Loucy (cell line): ENCODE data around the gene ALDH3A2.

Experiments used
- H2AFZ ChIP-seq: fragments of 200-600 bp; sonication (generic); 2 replicates; pipeline ENCODE4 v1.6.0; 2016; ENCODE audit warnings: antibody characterized with exemption, mild to moderate bottlenecking, low read length, moderate library complexity
- H3F3A ChIP-seq: fragments of 200-600 bp; 2 replicates; pipeline ENCODE4 v1.6.0; 2016; ENCODE audit warnings: antibody characterized with exemption, low read depth, mild to moderate bottlenecking
- H3K27me3 ChIP-seq: fragments of 200-600 bp; sonication (generic); 2 replicates; pipeline ENCODE4 v1.6.1; 2014; ENCODE audit warnings: low read length, mild to moderate bottlenecking; ENCODE audit not compliant: insufficient read depth, poor library complexity, severe bottlenecking
- H3K36me3 ChIP-seq: fragments of 200-600 bp; sonication (generic); 2 replicates; pipeline ENCODE4 v1.6.1; 2016; ENCODE audit warnings: low read length; ENCODE audit not compliant: insufficient read depth
- H3K4me1 ChIP-seq: fragments of 200-600 bp; sonication (generic); 2 replicates; pipeline ENCODE4 v1.5.1; 2014; ENCODE audit warnings: low read length, mild to moderate bottlenecking; ENCODE audit not compliant: insufficient read depth, poor library complexity, severe bottlenecking
- H3K4me2 ChIP-seq: fragments of 200-600 bp; sonication (generic); 2 replicates; pipeline ENCODE4 v1.6.0; 2014; ENCODE audit warnings: antibody characterized with exemption, low read length, low read depth, mild to moderate bottlenecking; ENCODE audit not compliant: poor library complexity, severe bottlenecking
- H3K4me3 ChIP-seq: fragments of 200-600 bp; sonication (generic); 2 replicates; pipeline ENCODE4 v1.5.1; 2014; ENCODE audit warnings: low read length, mild to moderate bottlenecking, mixed read lengths; ENCODE audit not compliant: poor library complexity, severe bottlenecking
- H3K79me2 ChIP-seq: fragments of 200-600 bp; sonication (generic); 2 replicates; pipeline ENCODE4 v1.6.1; 2014; ENCODE audit warnings: low read length; ENCODE audit not compliant: insufficient read depth
- H3K9ac ChIP-seq: fragments of 200-600 bp; sonication (generic); 2 replicates; pipeline ENCODE4 v1.6.0; 2014; ENCODE audit warnings: mild to moderate bottlenecking, low read depth, low read length, moderate library complexity; ENCODE audit not compliant: poor library complexity, severe bottlenecking
- H3K9me2 ChIP-seq: fragments of 200-600 bp; sonication (generic); replicated peaks from 2 replicates; pipeline ENCODE4 v1.6.1; 2016; ENCODE audit warnings: low read depth, low read length, mixed read lengths
- H3K9me3 ChIP-seq: fragments of 200-600 bp; sonication (generic); 2 replicates; pipeline ENCODE4 v1.6.1; 2014; ENCODE audit warnings: mild to moderate bottlenecking, antibody characterized with exemption, low read length, low read depth; ENCODE audit not compliant: insufficient read depth
- H4K20me1 ChIP-seq: fragments of 200-600 bp; sonication (generic); 2 replicates; pipeline ENCODE4 v1.6.0; 2014; ENCODE audit warnings: antibody characterized with exemption, low read length, mild to moderate bottlenecking; ENCODE audit not compliant: insufficient read depth, poor library complexity, severe bottlenecking
- EZH2phosphoT487 ChIP-seq: fragments of 200-600 bp; IDR thresholded peaks from 2 replicates; pipeline ENCODE4 v1.6.1; 2018; ENCODE audit warnings: antibody characterized with exemption, mild to moderate bottlenecking, moderate library complexity, borderline replicate concordance
- TF ChIP-seq, protein P1 (sequence below): fragments of 200-600 bp; sonication (generic); conservative IDR thresholded peaks from 2 replicates; pipeline ENCODE4 v1.5.1; 2014; ENCODE audit warnings: mild to moderate bottlenecking, antibody characterized with exemption, low read length

ALDH3A2 gene

GRCh38 chr17:19686400-19687090, 38.0 kb downstream of the ALDH3A2 start:
- Histone ChIP-seq H3K9ac (no peak overlapping the region), H3K4me1 (no peaks in the 10 kb centered on the region), H3K36me3 (no peaks in the 10 kb centered on the region), H3F3A (no peaks in the 10 kb centered on the region), H4K20me1 (no peaks in the 10 kb centered on the region), H3K27me3 (no peaks in the 10 kb centered on the region), H3K4me2 (no peak overlapping the region), H3K9me2 (no peaks in the 10 kb centered on the region), H3K9me3 (no peaks in the 10 kb centered on the region), H3K4me3 (no peak overlapping the region), H2AFZ (no peak overlapping the region), H3K79me2 (no peaks in the 10 kb centered on the region)
- TF ChIP-seq EZH2phosphoT487, result no peak
- TF ChIP-seq, protein P1, sequence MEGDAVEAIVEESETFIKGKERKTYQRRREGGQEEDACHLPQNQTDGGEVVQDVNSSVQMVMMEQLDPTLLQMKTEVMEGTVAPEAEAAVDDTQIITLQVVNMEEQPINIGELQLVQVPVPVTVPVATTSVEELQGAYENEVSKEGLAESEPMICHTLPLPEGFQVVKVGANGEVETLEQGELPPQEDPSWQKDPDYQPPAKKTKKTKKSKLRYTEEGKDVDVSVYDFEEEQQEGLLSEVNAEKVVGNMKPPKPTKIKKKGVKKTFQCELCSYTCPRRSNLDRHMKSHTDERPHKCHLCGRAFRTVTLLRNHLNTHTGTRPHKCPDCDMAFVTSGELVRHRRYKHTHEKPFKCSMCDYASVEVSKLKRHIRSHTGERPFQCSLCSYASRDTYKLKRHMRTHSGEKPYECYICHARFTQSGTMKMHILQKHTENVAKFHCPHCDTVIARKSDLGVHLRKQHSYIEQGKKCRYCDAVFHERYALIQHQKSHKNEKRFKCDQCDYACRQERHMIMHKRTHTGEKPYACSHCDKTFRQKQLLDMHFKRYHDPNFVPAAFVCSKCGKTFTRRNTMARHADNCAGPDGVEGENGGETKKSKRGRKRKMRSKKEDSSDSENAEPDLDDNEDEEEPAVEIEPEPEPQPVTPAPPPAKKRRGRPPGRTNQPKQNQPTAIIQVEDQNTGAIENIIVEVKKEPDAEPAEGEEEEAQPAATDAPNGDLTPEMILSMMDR, result no peak

DNA sequence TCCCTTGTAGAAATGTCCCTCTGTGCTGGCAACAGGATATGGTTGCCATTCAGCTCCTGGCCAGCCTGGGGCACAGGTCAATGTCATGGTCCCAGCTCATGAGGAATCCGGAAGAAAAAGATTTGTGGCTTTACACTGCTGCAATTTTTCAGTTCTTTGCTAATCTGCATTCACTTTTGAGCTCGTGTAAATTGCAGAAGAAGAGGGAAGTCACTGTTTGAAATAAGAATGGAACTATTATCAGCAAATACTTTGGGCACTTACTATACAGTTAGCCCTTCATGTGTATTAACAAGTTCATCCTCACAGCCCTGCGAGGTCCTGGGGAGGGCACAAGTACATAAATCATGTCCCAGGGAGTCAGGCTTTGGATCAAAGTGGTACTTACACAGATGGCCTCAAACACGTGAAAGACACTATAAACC, 53.7 kb downstream of the ALDH3A2 start:
- Histone ChIP-seq H3K27me3 (no peaks in the 10 kb centered on the region), H3K4me2 (no peak overlapping the region), H3K4me3 (no peak overlapping the region), H3K79me2 (no peaks in the 10 kb centered on the region), H3K9me3 (no peaks in the 10 kb centered on the region), H3F3A (no peaks in the 10 kb centered on the region), H3K9me2 (no peaks in the 10 kb centered on the region), H3K4me1 (no peaks in the 10 kb centered on the region), H4K20me1 (no peaks in the 10 kb centered on the region), H3K9ac (no peak overlapping the region), H2AFZ (no peak overlapping the region), H3K36me3 (no peaks in the 10 kb centered on the region)
- TF ChIP-seq, protein P1, result no peak
- TF ChIP-seq EZH2phosphoT487, result no peak

GRCh38 chr17:19703106-19703827, 54.7 kb downstream of the ALDH3A2 start:
- Histone ChIP-seq H3K4me3 (no peak overlapping the region), H3K9me2 (no peaks in the 10 kb centered on the region), H3K4me1 (no peaks in the 10 kb centered on the region), H3F3A (no peaks in the 10 kb centered on the region), H3K27me3 (no peaks in the 10 kb centered on the region), H3K79me2 (no peaks in the 10 kb centered on the region), H3K4me2 (no peak overlapping the region), H3K9ac (no peak overlapping the region), H3K9me3 (no peaks in the 10 kb centered on the region), H3K36me3 (no peaks in the 10 kb centered on the region), H2AFZ (no peak overlapping the region), H4K20me1 (no peaks in the 10 kb centered on the region)
- TF ChIP-seq, protein P1, result no peak
- TF ChIP-seq EZH2phosphoT487, result no peak
